Measurements from ENCODE around the gene FNDC3A.
"Not testable (repeated sequence)": the region's sequence is repeated elsewhere in the genome, so short reads cannot be mapped to it uniquely, and the experiment has no call there.

FNDC3A gene

DNA sequence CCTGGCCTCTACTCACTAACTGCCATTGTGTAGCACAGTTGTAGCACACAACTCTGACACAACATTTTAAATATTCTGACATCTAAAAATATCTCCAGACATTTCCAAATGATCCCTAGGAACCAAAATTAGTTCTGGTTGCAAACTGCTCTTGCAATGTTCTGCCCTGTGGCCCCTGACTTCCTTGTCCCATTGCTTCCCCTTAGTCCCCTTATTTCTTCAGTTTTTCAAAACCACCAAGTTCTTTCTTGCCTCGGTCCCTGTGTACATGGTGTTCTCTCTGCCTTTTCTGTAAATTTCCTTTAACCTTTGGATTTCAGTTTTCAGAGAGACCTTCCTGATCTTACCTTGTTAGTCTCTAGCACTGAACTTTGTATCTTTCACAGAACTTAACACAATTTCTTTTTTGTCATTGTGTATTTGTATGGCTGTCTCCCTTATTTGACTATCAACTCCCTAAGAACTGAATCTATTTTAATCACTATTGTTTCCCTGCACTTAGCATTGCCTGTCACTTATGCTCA is 156.8 kb downstream of the FNDC3A start:
- TF ChIP-seq, protein P1, sequence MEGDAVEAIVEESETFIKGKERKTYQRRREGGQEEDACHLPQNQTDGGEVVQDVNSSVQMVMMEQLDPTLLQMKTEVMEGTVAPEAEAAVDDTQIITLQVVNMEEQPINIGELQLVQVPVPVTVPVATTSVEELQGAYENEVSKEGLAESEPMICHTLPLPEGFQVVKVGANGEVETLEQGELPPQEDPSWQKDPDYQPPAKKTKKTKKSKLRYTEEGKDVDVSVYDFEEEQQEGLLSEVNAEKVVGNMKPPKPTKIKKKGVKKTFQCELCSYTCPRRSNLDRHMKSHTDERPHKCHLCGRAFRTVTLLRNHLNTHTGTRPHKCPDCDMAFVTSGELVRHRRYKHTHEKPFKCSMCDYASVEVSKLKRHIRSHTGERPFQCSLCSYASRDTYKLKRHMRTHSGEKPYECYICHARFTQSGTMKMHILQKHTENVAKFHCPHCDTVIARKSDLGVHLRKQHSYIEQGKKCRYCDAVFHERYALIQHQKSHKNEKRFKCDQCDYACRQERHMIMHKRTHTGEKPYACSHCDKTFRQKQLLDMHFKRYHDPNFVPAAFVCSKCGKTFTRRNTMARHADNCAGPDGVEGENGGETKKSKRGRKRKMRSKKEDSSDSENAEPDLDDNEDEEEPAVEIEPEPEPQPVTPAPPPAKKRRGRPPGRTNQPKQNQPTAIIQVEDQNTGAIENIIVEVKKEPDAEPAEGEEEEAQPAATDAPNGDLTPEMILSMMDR (conservative IDR thresholded peaks at IDR 0.05; ENCODE audit: low read depth, low read length) = no peak
- H3K79me2 ChIP-seq (ENCODE audit: insufficient read depth, low read depth) = no peaks in the 10 kb centered on the region
- no peaks in the 10 kb centered on the region for H3K4me1 ChIP-seq (ENCODE audit: low read depth, poor library complexity, severe bottlenecking)
- no peaks in the 10 kb centered on the region for H4K20me1 ChIP-seq (ENCODE audit: insufficient read depth)
- H3K9ac ChIP-seq = no peak overlapping the region
- no peak overlapping the region for H3K4me2 ChIP-seq
- no peaks in the 10 kb centered on the region for H3K27me3 ChIP-seq (ENCODE audit: insufficient read depth, low read depth)
- H3K27ac ChIP-seq = no peak overlapping the region
- no peaks in the 10 kb centered on the region for H3K36me3 ChIP-seq (ENCODE audit: insufficient read depth)
- H3K4me3 ChIP-seq (IDR thresholded peaks at IDR 0.05; ENCODE audit: insufficient read depth, low read depth, low read length) = no peak overlapping the region
- no peak overlapping the region for H2AFZ ChIP-seq (ENCODE audit: low read depth)

DNA sequence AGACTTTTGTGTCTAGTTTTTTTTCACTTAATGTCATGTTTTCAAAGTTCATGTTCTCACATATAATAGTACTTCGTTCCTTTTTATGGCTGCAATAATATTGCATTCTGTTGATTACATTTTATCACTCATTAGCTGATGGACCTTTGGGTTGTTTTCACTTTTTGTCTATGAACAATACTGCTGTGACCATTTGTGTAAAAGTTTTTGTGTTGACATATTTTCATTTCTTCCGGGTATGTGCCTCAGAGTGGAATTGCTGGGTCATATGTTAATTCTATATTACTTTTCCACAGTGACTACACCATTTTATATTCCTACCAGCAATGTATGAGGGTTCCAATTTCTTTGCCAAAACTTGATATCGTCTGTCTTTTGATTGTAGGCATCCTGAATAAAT is 158.6 kb downstream of the FNDC3A start:
- Histone ChIP-seq H3K4me2 (no peak overlapping the region), H2AFZ (ENCODE audit: low read depth) (no peak overlapping the region), H3K4me3 (IDR thresholded peaks at IDR 0.05; ENCODE audit: insufficient read depth, low read depth, low read length) (no peak overlapping the region), H3K27me3 (ENCODE audit: insufficient read depth, low read depth) (no peaks in the 10 kb centered on the region), H3K36me3 (ENCODE audit: insufficient read depth) (no peaks in the 10 kb centered on the region), H3K27ac (no peak overlapping the region), H4K20me1 (ENCODE audit: insufficient read depth) (no peaks in the 10 kb centered on the region), H3K79me2 (ENCODE audit: insufficient read depth, low read depth) (no peaks in the 10 kb centered on the region), H3K4me1 (ENCODE audit: low read depth, poor library complexity, severe bottlenecking) (no peaks in the 10 kb centered on the region), H3K9ac (no peak overlapping the region)
- TF ChIP-seq, protein P1 (conservative IDR thresholded peaks at IDR 0.05; ENCODE audit: low read depth, low read length) = no peak

DNA sequence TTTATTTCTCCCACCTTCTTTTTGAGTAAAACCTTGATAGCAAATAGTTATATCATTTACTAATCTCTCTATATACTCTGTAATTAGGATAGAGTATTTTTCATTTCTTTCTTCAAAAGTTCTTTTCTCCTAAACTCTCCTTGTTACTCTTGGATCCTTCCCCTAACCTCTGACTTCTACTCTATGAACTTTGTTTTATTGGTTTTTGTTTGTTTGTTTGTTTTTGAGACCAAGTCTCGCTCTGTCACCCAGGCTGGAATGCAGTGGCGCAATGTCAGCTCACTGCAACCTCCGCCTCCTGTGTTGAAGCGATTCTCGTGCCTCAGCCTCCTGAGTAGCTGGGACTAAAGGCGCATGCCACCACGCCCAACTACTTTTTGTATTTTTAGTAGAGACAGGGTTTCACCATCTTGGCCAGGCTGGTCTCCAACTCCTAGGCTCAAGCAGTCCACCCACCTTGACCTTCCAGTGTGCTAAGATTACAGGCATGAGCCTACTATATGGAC is 161.5 kb downstream of the FNDC3A start:
- not testable (repeated sequence) for H3K9ac ChIP-seq; H3K4me1 ChIP-seq (ENCODE audit: low read depth, poor library complexity, severe bottlenecking); H3K27ac ChIP-seq; H3K27me3 ChIP-seq (ENCODE audit: insufficient read depth, low read depth); H2AFZ ChIP-seq (ENCODE audit: low read depth); H3K4me2 ChIP-seq; H4K20me1 ChIP-seq (ENCODE audit: insufficient read depth); H3K36me3 ChIP-seq (ENCODE audit: insufficient read depth); H3K4me3 ChIP-seq (IDR thresholded peaks at IDR 0.05; ENCODE audit: insufficient read depth, low read depth, low read length); H3K79me2 ChIP-seq (ENCODE audit: insufficient read depth, low read depth)

DNA sequence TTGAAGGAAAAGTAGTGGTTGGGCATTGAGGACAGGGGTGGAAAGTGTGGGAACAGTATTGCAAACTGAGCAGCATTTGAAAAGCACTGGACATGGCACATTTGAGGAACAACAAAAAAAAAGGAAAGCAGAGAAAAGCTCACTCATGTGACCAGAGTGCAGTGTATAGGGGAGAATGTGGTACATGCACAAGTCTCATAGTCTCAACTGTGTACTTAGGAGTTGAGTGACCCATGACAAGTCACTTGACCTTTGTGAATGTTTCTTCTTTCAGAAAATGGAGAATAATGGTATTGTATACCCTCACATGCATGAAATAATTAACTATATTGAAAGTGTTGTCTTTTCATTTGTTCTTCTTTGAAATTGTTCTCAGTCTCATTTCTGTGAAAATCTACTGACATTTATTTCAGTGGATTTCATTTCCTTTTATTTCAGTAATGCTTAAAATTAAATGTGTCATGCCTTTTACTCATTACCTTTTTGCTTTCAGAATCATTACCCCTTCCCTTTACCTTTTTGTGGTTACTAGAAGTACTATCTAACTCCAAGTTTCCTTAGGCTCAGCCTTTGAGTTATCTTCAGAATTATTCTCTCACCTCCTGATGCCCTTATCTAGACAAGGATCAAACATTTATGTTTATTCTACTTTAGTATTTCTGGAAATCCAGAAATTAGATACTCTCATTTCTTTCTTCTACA is 165.3 kb downstream of the FNDC3A start:
- H4K20me1 ChIP-seq (ENCODE audit: insufficient read depth) = no peaks in the 10 kb centered on the region
- H2AFZ ChIP-seq (ENCODE audit: low read depth) = no peak overlapping the region
- no peak overlapping the region for H3K27ac ChIP-seq
- TF ChIP-seq, protein P1 (conservative IDR thresholded peaks at IDR 0.05; ENCODE audit: low read depth, low read length) = no peak
- H3K4me2 ChIP-seq = no peak overlapping the region
- no peaks in the 10 kb centered on the region for H3K79me2 ChIP-seq (ENCODE audit: insufficient read depth, low read depth)
- H3K27me3 ChIP-seq (ENCODE audit: insufficient read depth, low read depth) = no peaks in the 10 kb centered on the region
- H3K36me3 ChIP-seq (ENCODE audit: insufficient read depth) = no peaks in the 10 kb centered on the region
- H3K4me1 ChIP-seq (ENCODE audit: low read depth, poor library complexity, severe bottlenecking) = no peaks in the 10 kb centered on the region
- no peak overlapping the region for H3K4me3 ChIP-seq (IDR thresholded peaks at IDR 0.05; ENCODE audit: insufficient read depth, low read depth, low read length)
- no peak overlapping the region for H3K9ac ChIP-seq

DNA sequence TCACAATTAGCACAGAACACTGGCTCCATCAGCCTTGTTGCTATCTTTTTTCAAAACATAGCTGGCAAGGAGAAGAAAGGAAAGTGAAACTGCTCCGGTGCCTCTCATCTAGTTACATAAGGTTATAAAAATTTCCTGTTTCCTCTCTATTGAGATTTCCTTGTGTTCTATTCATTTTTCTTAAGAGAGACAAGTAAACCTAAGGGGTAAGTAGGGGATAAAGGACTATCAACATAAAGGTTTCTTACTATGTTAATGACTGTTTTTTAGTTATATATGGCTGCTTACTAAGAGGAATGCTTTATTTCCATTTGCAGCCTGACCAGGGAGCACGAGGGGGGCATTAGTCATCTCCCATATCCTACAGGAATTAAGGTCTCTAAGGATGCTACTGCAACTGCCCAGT is 171.2 kb downstream of the FNDC3A start:
- Histone ChIP-seq H3K27me3 (ENCODE audit: insufficient read depth, low read depth) (no peaks in the 10 kb centered on the region), H3K4me2 (0 out of 2 replicates have a peak overlapping the region, but pooled peaks have one; percentile 6), H3K36me3 (ENCODE audit: insufficient read depth) (no peaks in the 10 kb centered on the region), H2AFZ (ENCODE audit: low read depth) (no peak overlapping the region), H3K9ac (no peak overlapping the region), H3K79me2 (ENCODE audit: insufficient read depth, low read depth) (no peaks in the 10 kb centered on the region), H3K27ac (no peak overlapping the region), H3K4me1 (ENCODE audit: low read depth, poor library complexity, severe bottlenecking) (peaks cover 7% of the 10 kb centered on the region), H4K20me1 (ENCODE audit: insufficient read depth) (no peaks in the 10 kb centered on the region), H3K4me3 (IDR thresholded peaks at IDR 0.05; ENCODE audit: insufficient read depth, low read depth, low read length) (no peak overlapping the region)
- TF ChIP-seq, protein P1 (conservative IDR thresholded peaks at IDR 0.05; ENCODE audit: low read depth, low read length) = no peak

Data from KMS-11 (cell line).